GM12878 (cell line): Measurements from ENCODE around the gene DNMT1.

Experiments
- NFXL1 ChIP-seq: fragments of 450-650 bp; IDR thresholded peaks from 2 replicates; pipeline ENCODE4 v1.6.1; 2017; ENCODE audit warnings: antibody characterized with exemption, mild to moderate bottlenecking, borderline replicate concordance
- POLR2A ChIP-seq: IDR thresholded peaks from 2 replicates; pipeline ENCODE4 v1.6.1; 2011; ENCODE audit warnings: low read depth, mild to moderate bottlenecking, low read length
- STAT1 ChIP-seq: fragments of 450-650 bp; conservative IDR thresholded peaks from 2 replicates; pipeline ENCODE4 v1.6.1; 2014; ENCODE audit warnings: antibody characterized with exemption, mild to moderate bottlenecking
- ZSCAN29 ChIP-seq: fragments of 450-650 bp; IDR thresholded peaks from 2 replicates; pipeline ENCODE4 v1.6.1; 2017; ENCODE audit warnings: mild to moderate bottlenecking, moderate library complexity
- ZZZ3 ChIP-seq: IDR thresholded peaks from 2 replicates; pipeline ENCODE4 v1.6.1; 2011; ENCODE audit warnings: low read depth; ENCODE audit not compliant: control insufficient read depth, insufficient read length
- TF ChIP-seq, protein P1 (sequence below): IDR thresholded peaks from 2 replicates; pipeline ENCODE4 v1.6.1; 2012; ENCODE audit warnings: low read depth, low read length, improper control_type of control experiment
- TF ChIP-seq, protein P2 (sequence below): IDR thresholded peaks from 2 replicates; pipeline ENCODE4 v1.6.1; 2011; ENCODE audit warnings: low read depth, mild to moderate bottlenecking, low read length, moderate library complexity, borderline replicate concordance; ENCODE audit errors: extremely low read depth
- TF ChIP-seq, protein P3 (sequence below), 3 experiments: IDR thresholded peaks in 2 of 3; conservative IDR thresholded peaks in 1 of 3; 2 replicates each; pipeline ENCODE4 v1.5.1; 2011; ENCODE audit warnings: low read depth in 3 of 3, low read length in 3 of 3, mild to moderate bottlenecking in 3 of 3, control low read depth in 2 of 3, moderate library complexity in 2 of 3, inconsistent platforms in 1 of 3, mixed read lengths in 1 of 3; ENCODE audit not compliant: control insufficient read depth in 2 of 3, insufficient read depth in 1 of 3; ENCODE audit errors: extremely low read depth in 1 of 3

DNA sequence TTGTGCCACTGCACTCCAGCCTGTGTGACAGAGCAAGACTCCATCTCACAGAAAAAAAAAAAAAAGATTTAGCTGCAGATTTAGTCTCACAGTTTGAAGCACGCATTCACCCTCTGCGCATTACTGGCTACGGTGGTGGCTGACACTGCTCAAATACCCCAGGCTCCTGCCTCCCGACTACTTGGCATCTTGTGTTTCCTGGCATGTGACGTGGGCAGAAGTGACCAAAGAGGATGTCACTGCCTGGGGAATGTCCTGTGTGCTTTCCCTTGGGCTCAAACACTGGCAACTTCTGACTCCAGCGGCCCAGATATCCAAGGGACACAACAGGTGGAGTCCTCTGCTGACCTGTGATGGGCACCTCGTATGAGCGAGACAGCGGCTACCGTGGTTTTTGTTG lies 50.4 kb downstream of the DNMT1 start:
- TF ChIP-seq POLR2A (no peak), ZZZ3 (no peak), NFXL1 (no peak), ZSCAN29 (no peak), STAT1 (no peak)
- TF ChIP-seq, protein P1, sequence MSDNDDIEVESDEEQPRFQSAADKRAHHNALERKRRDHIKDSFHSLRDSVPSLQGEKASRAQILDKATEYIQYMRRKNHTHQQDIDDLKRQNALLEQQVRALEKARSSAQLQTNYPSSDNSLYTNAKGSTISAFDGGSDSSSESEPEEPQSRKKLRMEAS = no peak
- TF ChIP-seq, protein P2, sequence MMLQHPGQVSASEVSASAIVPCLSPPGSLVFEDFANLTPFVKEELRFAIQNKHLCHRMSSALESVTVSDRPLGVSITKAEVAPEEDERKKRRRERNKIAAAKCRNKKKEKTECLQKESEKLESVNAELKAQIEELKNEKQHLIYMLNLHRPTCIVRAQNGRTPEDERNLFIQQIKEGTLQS = no peak
- TF ChIP-seq, protein P3, sequence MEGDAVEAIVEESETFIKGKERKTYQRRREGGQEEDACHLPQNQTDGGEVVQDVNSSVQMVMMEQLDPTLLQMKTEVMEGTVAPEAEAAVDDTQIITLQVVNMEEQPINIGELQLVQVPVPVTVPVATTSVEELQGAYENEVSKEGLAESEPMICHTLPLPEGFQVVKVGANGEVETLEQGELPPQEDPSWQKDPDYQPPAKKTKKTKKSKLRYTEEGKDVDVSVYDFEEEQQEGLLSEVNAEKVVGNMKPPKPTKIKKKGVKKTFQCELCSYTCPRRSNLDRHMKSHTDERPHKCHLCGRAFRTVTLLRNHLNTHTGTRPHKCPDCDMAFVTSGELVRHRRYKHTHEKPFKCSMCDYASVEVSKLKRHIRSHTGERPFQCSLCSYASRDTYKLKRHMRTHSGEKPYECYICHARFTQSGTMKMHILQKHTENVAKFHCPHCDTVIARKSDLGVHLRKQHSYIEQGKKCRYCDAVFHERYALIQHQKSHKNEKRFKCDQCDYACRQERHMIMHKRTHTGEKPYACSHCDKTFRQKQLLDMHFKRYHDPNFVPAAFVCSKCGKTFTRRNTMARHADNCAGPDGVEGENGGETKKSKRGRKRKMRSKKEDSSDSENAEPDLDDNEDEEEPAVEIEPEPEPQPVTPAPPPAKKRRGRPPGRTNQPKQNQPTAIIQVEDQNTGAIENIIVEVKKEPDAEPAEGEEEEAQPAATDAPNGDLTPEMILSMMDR (IDR thresholded peaks at IDR 0.05 in 2 of 3, conservative IDR thresholded peaks at IDR 0.05 in 1 of 3; ENCODE audit: control insufficient read depth in 2 of 3, extremely low read depth in 1 of 3, insufficient read depth in 1 of 3, low read depth in 3 of 3, low read length in 3 of 3) = no peak
